ENCODE results near the gene PHACTR3. TPM values are rescaled to one million over a fixed set of nuclear protein-coding genes. Genes with fewer than 3 reads are reported as not detected.
A peak's percentile ranks its signal among the peaks of the same experiment; 100 is the strongest.

PHACTR3 gene
- total RNA-seq, 4 donors from 2014 or later, result 1.4 to 7.2 (median 4.3) TPM

DNA sequence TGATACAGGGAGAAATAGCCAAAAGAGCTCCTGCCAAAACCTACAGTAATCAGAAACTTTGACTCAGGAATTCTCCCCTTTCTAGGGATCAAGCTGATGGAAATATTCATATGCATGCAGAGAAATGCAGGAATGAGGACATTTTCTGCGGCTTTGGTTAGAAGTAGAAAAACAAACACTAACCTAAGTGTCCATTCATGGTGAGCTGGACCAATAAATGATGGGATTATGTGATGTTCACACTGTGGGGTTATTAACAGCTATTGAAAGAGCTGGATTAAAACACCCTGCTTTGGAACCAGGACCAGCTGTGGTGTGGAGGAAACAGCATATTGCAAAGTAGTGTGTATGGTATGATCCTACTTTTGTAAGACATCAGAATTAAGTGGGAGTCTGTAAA lies 186.0 kb downstream of the PHACTR3 start:
- TF ChIP-seq POLR2A (IDR thresholded peaks at IDR 0.05), result no peak
- TF ChIP-seq, protein P1, sequence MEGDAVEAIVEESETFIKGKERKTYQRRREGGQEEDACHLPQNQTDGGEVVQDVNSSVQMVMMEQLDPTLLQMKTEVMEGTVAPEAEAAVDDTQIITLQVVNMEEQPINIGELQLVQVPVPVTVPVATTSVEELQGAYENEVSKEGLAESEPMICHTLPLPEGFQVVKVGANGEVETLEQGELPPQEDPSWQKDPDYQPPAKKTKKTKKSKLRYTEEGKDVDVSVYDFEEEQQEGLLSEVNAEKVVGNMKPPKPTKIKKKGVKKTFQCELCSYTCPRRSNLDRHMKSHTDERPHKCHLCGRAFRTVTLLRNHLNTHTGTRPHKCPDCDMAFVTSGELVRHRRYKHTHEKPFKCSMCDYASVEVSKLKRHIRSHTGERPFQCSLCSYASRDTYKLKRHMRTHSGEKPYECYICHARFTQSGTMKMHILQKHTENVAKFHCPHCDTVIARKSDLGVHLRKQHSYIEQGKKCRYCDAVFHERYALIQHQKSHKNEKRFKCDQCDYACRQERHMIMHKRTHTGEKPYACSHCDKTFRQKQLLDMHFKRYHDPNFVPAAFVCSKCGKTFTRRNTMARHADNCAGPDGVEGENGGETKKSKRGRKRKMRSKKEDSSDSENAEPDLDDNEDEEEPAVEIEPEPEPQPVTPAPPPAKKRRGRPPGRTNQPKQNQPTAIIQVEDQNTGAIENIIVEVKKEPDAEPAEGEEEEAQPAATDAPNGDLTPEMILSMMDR (IDR thresholded peaks at IDR 0.05), result no peak

DNA sequence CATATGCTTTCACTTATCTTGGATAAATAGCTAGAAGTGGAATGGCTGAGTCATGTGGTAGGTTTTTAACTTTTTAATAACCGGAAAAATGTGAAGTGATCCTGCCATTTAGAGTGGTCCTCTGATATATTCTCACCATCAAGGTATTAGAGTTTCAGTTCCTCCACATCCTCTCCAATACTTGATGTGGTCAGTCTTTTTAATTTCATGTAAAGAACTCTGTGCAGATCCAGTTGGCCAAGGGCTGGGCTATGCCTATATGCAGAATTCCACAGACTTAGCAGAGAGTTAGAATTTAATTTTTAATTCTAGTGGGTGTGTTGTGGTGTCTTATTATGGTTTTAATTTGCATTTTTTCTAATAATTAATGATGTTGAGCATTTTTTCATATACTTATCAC lies 188.0 kb downstream of the PHACTR3 start:
- no peak for TF ChIP-seq POLR2A (IDR thresholded peaks at IDR 0.05)
- TF ChIP-seq, protein P1 (IDR thresholded peaks at IDR 0.05), result no peak
- no peak for DNase-seq (ENCODE audit: low spot score in 2 of 2)
- WGBS, 2 donors, result 85 to 94% methylated on average over 1 of the region's 1 CpG

More for the DNA sequence above, 186.0 kb downstream of the PHACTR3 start:
- H3K4me3 ChIP-seq (ENCODE audit: low read depth, poor library complexity, severe bottlenecking), result no peak overlapping the region
- DNase-seq (ENCODE audit: low spot score in 2 of 2), result no peak
- intact Hi-C loops (cut with DNase I; ENCODE audit: low total_unique reads), result no loop called here
- whole genome bisulfite sequencing, 2 donors, result 74 to 84% methylated on average over 1 of the region's 1 CpG

DNA sequence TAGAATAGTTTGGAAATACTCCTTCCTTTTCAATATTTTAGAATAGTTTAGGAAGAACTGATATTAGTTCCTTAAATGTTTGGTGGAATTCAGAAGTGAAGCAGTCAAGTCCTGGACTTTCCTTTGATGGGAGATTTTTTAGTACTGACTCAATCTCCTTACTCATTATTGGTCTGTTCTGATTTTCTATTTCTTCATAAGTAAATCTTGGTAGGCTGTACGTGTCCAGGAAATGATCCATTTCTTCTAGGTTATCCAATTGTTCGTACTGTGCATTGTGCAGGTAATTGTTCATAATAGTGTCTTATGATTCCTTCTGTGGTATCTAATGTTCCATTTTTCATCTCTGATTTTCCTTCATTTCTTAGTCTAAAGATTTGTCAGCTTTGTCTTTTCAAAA lies 190.2 kb downstream of the PHACTR3 start:
- intact Hi-C loops (cut with DNase I; ENCODE audit: low total_unique reads), result no loop called here
- no peak overlapping the region for H3K4me3 ChIP-seq (ENCODE audit: low read depth, poor library complexity, severe bottlenecking)
- DNase-seq (ENCODE audit: low spot score in 2 of 2), result no peak
- TF ChIP-seq, protein P1 (IDR thresholded peaks at IDR 0.05), result no peak
- no peak for TF ChIP-seq POLR2A (IDR thresholded peaks at IDR 0.05)
- WGBS, 2 donors, result 67 to 84% methylated on average over 2 of the region's 2 CpGs

More for the DNA sequence above, 188.0 kb downstream of the PHACTR3 start:
- no peak overlapping the region for H3K4me3 ChIP-seq (ENCODE audit: low read depth, poor library complexity, severe bottlenecking)
- intact Hi-C loops (cut with DNase I; ENCODE audit: low total_unique reads), result no loop called here

DNA sequence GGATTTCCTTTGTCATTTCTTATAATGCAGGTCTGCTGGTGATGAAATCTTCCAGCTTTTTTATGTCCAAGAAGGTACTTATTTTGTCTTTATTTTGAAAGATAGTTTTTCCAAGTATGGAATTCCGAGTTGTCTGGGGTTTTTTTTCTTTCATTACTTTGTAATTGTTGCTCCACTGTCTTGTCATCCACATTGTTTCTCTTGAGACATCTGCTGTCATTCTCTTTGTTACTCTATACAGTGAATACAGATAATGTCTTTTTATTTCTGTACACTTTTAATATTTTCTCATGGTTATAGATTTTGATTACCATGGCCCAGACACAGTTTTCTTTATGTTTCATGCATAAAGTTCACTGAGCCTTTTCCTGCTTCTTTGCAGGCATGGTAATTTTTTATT lies 196.0 kb downstream of the PHACTR3 start:
- intact Hi-C loops (cut with DNase I; ENCODE audit: low total_unique reads), result no loop called here

DNA sequence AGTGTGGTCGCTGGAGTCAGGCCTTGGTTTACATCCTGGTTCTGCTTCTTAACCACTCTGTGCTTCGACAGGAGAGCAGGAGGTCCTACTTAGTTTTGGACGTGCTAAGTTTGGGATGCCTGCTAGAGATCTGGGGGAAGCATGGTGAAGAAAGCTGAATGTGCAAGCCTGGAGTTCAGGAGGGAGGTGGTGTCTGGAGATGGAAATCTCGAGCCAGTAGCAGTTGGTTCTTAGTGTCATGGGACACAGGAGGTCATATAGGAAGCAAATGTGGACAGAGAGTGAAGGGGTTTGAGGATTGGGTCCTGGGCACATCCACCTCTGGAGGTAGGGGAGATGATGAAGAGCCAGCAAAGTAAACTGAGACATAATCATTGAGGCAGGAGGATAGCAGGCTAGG lies 197.7 kb downstream of the PHACTR3 start:
- TF ChIP-seq POLR2A (IDR thresholded peaks at IDR 0.05), result no peak
- TF ChIP-seq, protein P1 (IDR thresholded peaks at IDR 0.05), result no peak
- DNase-seq (ENCODE audit: low spot score in 2 of 2), result peak in 1 of 2 donors; percentile 4
- intact Hi-C loops (cut with DNase I; ENCODE audit: low total_unique reads), result no loop called here
- no peak overlapping the region for H3K4me3 ChIP-seq (ENCODE audit: low read depth, poor library complexity, severe bottlenecking)
- 79 to 83% methylated on average over 4 of the region's 4 CpGs for WGBS, 2 donors

More for the DNA sequence above, 196.0 kb downstream of the PHACTR3 start:
- no peak for DNase-seq (ENCODE audit: low spot score in 2 of 2)
- H3K4me3 ChIP-seq (ENCODE audit: low read depth, poor library complexity, severe bottlenecking), result no peak overlapping the region
- 66 to 68% methylated on average over 1 of the region's 1 CpG for WGBS, 2 donors
- TF ChIP-seq, protein P1 (IDR thresholded peaks at IDR 0.05), result no peak
- no peak for TF ChIP-seq POLR2A (IDR thresholded peaks at IDR 0.05)

Measured in lower leg skin (tissue), 4 donors.